Islet of Langerhans (tissue), 1 donor: ENCODE measurements around the gene ANTXRL.
"Not testable (repeated sequence)": the region's sequence is repeated elsewhere in the genome, so short reads cannot be mapped to it uniquely, and the experiment has no call there.

Experiments
- FAIRE-seq: peaks from one replicate; lab custom pipeline; 2011; peaks lifted over from hg19 to GRCh38; lab: Jason Lieb, UNC

Gene ANTXRL

GRCh38 chr10:46365484-46365883 is 78.7 kb downstream of the ANTXRL start:
- not testable (repeated sequence) for FAIRE-seq

- FAIRE-seq, result not testable (repeated sequence)
Measured at GRCh38 chr10:46367209-46367608, 80.4 kb downstream of the ANTXRL start.

- FAIRE-seq, result not testable (repeated sequence)
Measured at GRCh38 chr10:46367666-46368240, 81.0 kb downstream of the ANTXRL start.

GRCh38 chr10:46368956-46369355 is 82.2 kb downstream of the ANTXRL start:
- FAIRE-seq, result not testable (repeated sequence)

GRCh38 chr10:46374410-46374809 is 87.6 kb downstream of the ANTXRL start:
- FAIRE-seq, result not testable (repeated sequence)

- FAIRE-seq, result not testable (repeated sequence)
Measured at GRCh38 chr10:46375406-46375805, 88.6 kb downstream of the ANTXRL start, which contains the start of gene ANXA8L1. Gene ANXA8L1, plus strand, starts transcription at chr10:46375776. Its CDS starts 76 bp downstream, at chr10:46375852.

- FAIRE-seq, result not testable (repeated sequence)
Measured at GRCh38 chr10:46377022-46377421, 90.2 kb downstream of the ANTXRL start.

- FAIRE-seq, result not testable (repeated sequence)
Measured at GRCh38 chr10:46377651-46378050, 90.9 kb downstream of the ANTXRL start.

GRCh38 chr10:46378108-46378507 is 91.3 kb downstream of the ANTXRL start:
- FAIRE-seq, result not testable (repeated sequence)

- FAIRE-seq, result not testable (repeated sequence)
Measured at GRCh38 chr10:46379233-46379848, 92.5 kb downstream of the ANTXRL start.
